H1 (cell line): ENCODE data around the gene ASTN2. TPM values are rescaled to one million over a fixed set of nuclear protein-coding genes. Genes with fewer than 3 reads are reported as not detected.
A peak's percentile ranks its signal among the peaks of the same experiment; 100 is the strongest.

ENCODE experiments used
- CTCF ChIA-PET: fragments of 300-600 bp; sonication (Branson Sonifier 250); formaldehyde crosslinking; loops from one replicate; lab custom pipeline; 2021; ENCODE audit not compliant: partially characterized antibody; lab: Charles Lee
- POLR2A ChIA-PET: fragments of 300-600 bp; sonication (Branson Sonifier 250); formaldehyde crosslinking; loops from one replicate; lab custom pipeline; 2021; ENCODE audit warnings: inconsistent platforms; ENCODE audit not compliant: partially characterized antibody; lab: Charles Lee
- DNase-seq, 2 experiments: peaks; one replicate each; pipeline versions ENCODE4 v3.0.0 to v3.0.0-alpha.2; 2010 to 2022; ENCODE audit warnings: low spot score in 2 of 2, low read depth in 1 of 2, mixed read lengths in 1 of 2
- FAIRE-seq: peaks from 2 replicates; lab custom pipeline; 2011; peaks lifted over from hg19 to GRCh38; lab: Jason Lieb, UNC
- H2AFZ ChIP-seq: 2 replicates; pipeline ENCODE4 v1.8.1; 2012; ENCODE audit warnings: low read length, inconsistent platforms
- H2AK5ac ChIP-seq: 2 replicates; pipeline ENCODE4 v1.6.1; 2013; ENCODE audit warnings: low read depth, low read length
- H2BK120ac ChIP-seq: replicated peaks from 2 replicates; pipeline ENCODE3; 2013; ENCODE audit warnings: low read depth, low read length, inconsistent platforms
- H2BK12ac ChIP-seq: 2 replicates; pipeline ENCODE4 v1.6.1; 2013; ENCODE audit warnings: low read depth, low read length
- H2BK15ac ChIP-seq: 2 replicates; pipeline ENCODE4 v1.6.1; 2013; ENCODE audit warnings: low read length
- H2BK20ac ChIP-seq: 2 replicates; pipeline ENCODE4 v1.6.1; 2013; ENCODE audit warnings: low read length
- H2BK5ac ChIP-seq: 2 replicates; pipeline ENCODE4 v1.6.1; 2013; ENCODE audit warnings: low read depth, low read length
- H3K14ac ChIP-seq: 2 replicates; pipeline ENCODE4 v1.6.1; 2013; ENCODE audit warnings: inconsistent platforms; ENCODE audit not compliant: insufficient read length
- H3K18ac ChIP-seq: 2 replicates; pipeline ENCODE4 v1.6.1; 2013; ENCODE audit warnings: low read length; ENCODE audit errors: extremely low read depth
- H3K23ac ChIP-seq: 2 replicates; pipeline ENCODE4 v1.6.1; 2013; ENCODE audit warnings: inconsistent platforms; ENCODE audit not compliant: insufficient read length
- H3K23me2 ChIP-seq: 2 replicates; pipeline ENCODE4 v1.6.1; 2013; ENCODE audit warnings: low read depth, low read length
- H3K27ac ChIP-seq: 2 replicates; pipeline ENCODE4 v1.6.1; 2011; ENCODE audit warnings: low read depth, low read length, inconsistent platforms
- H3K27me3 ChIP-seq, 4 experiments: replicated peaks in 1 of 4; 1 replicate in 1 of 4; 2 replicates in 3 of 4; pipeline versions ENCODE4 v1.6.1 to v1.8.1; 2011 to 2013; ENCODE audit warnings: low read length in 3 of 4, mild to moderate bottlenecking in 3 of 4, inconsistent platforms in 2 of 4, mixed read lengths in 2 of 4, moderate library complexity in 1 of 4; ENCODE audit not compliant: control insufficient read depth in 3 of 4, insufficient read depth in 3 of 4; ENCODE audit errors: extremely low read depth in 1 of 4
- H3K36me3 ChIP-seq, 4 experiments: 2 replicates each; pipeline versions ENCODE4 v1.6.1 to v1.8.1; 2011 to 2013; ENCODE audit warnings: mild to moderate bottlenecking in 4 of 4, low read length in 3 of 4, moderate library complexity in 2 of 4, control low read depth in 1 of 4, inconsistent platforms in 1 of 4; ENCODE audit not compliant: insufficient read depth in 4 of 4, control insufficient read depth in 2 of 4
- H3K4ac ChIP-seq: replicated peaks from 2 replicates; pipeline ENCODE3; 2013; ENCODE audit warnings: low read length, low read depth, mixed read lengths, inconsistent platforms; ENCODE audit not compliant: insufficient read length
- H3K4me1 ChIP-seq, 4 experiments: replicated peaks in 1 of 4; 1 replicate in 1 of 4; 2 replicates in 3 of 4; pipeline versions ENCODE4 v1.6.1 to v1.8.1; 2011 to 2013; ENCODE audit warnings: low read length in 3 of 4, inconsistent platforms in 2 of 4, mixed read lengths in 1 of 4; ENCODE audit not compliant: insufficient read depth in 4 of 4, control insufficient read depth in 3 of 4
- H3K4me2 ChIP-seq, 2 experiments: 2 replicates each; pipeline versions ENCODE4 v1.6.1 to v1.8.1; 2011 to 2013; ENCODE audit warnings: low read depth in 2 of 2, low read length in 2 of 2, control low read depth in 1 of 2, inconsistent platforms in 1 of 2, mild to moderate bottlenecking in 1 of 2; ENCODE audit not compliant: insufficient read depth in 1 of 2
- H3K4me3 ChIP-seq, 4 experiments: fragments of 200-600, 300-600 bp in 1 of 4; sonication (generic), shearing (Covaris generic), sonication (Bioruptor Twin) in 1 of 4; 2 replicates each; pipeline versions ENCODE4 v1.5.1 to v1.8.1; 2011 to 2016; ENCODE audit warnings: low read length in 4 of 4, low read depth in 3 of 4, control low read depth in 2 of 4, inconsistent platforms in 2 of 4, mild to moderate bottlenecking in 2 of 4, mixed read lengths in 1 of 4, moderate library complexity in 1 of 4; ENCODE audit not compliant: insufficient read depth in 2 of 4; ENCODE audit errors: extremely low read depth in 1 of 4
- H3K56ac ChIP-seq: replicated peaks from 2 replicates; pipeline ENCODE3; 2013; ENCODE audit warnings: low read depth, mild to moderate bottlenecking, mixed read lengths, low read length, inconsistent platforms; ENCODE audit not compliant: insufficient read length
- H3K79me1 ChIP-seq: 2 replicates; pipeline ENCODE4 v1.6.1; 2013; ENCODE audit warnings: low read depth, low read length, control low read depth
- H3K79me2 ChIP-seq, 2 experiments: 2 replicates each; pipeline versions ENCODE4 v1.6.1 to v1.8.1; 2012 to 2013; ENCODE audit warnings: low read length in 2 of 2, mild to moderate bottlenecking in 2 of 2, inconsistent platforms in 1 of 2; ENCODE audit not compliant: insufficient read depth in 2 of 2, control insufficient read depth in 1 of 2
- H3K9ac ChIP-seq, 4 experiments: replicated peaks in 1 of 4; 1 replicate in 1 of 4; 2 replicates in 3 of 4; pipeline versions ENCODE4 v1.6.1 to v1.8.1; 2011 to 2013; ENCODE audit warnings: low read depth in 3 of 4, low read length in 3 of 4, control low read depth in 2 of 4, mild to moderate bottlenecking in 2 of 4, moderate library complexity in 2 of 4, inconsistent platforms in 1 of 4; ENCODE audit errors: extremely low read depth in 1 of 4
- H3K9me3 ChIP-seq, 2 experiments: 2 replicates each; pipeline versions ENCODE4 v1.6.1 to v1.8.1; 2012 to 2013; ENCODE audit warnings: mild to moderate bottlenecking in 2 of 2, moderate library complexity in 2 of 2, control low read depth in 1 of 2, inconsistent platforms in 1 of 2, low read depth in 1 of 2, low read length in 1 of 2, mixed read lengths in 1 of 2; ENCODE audit not compliant: insufficient read depth in 2 of 2
- H4K20me1 ChIP-seq, 2 experiments: replicated peaks in 1 of 2; 2 replicates each; pipeline versions ENCODE3 to v1.8.1; 2011 to 2013; ENCODE audit warnings: inconsistent platforms in 2 of 2, low read length in 2 of 2, mild to moderate bottlenecking in 1 of 2; ENCODE audit not compliant: insufficient read depth in 2 of 2, control insufficient read depth in 1 of 2
- H4K5ac ChIP-seq: 2 replicates; pipeline ENCODE4 v1.6.1; 2013; ENCODE audit warnings: low read length, low read depth, mixed read lengths, inconsistent platforms; ENCODE audit not compliant: insufficient read length
- H4K8ac ChIP-seq: 2 replicates; pipeline ENCODE4 v1.8.0; 2013; ENCODE audit warnings: mild to moderate bottlenecking, moderate library complexity, low read length, inconsistent platforms; ENCODE audit not compliant: insufficient read depth; ENCODE audit errors: extremely low read depth
- H4K91ac ChIP-seq: replicated peaks from 2 replicates; pipeline ENCODE3; 2013; ENCODE audit warnings: low read length, mixed read lengths, inconsistent platforms; ENCODE audit not compliant: insufficient read length
- CEBPB ChIP-seq: IDR thresholded peaks from 2 replicates; pipeline ENCODE4 v1.6.1; 2012; ENCODE audit warnings: low read depth, low read length
- RAD21 ChIP-seq, 2 experiments: IDR thresholded peaks in 1 of 2; conservative IDR thresholded peaks in 1 of 2; 2 replicates each; pipeline ENCODE4 v1.6.1; 2011; ENCODE audit warnings: low read depth in 2 of 2, low read length in 2 of 2, improper control_type of control experiment in 1 of 2, inconsistent platforms in 1 of 2, mild to moderate bottlenecking in 1 of 2, moderate library complexity in 1 of 2
- WGBS, 2 experiments: shearing (Covaris generic) in 1 of 2; methylation state at CpG; one replicate each; pipeline versions ENCODE4 v1.1.6 to v1.1.7; 2013 to 2015; ENCODE audit warnings: low lambda C conversion rate in 2 of 2, mixed read lengths in 2 of 2, inconsistent platforms in 1 of 2, low coverage in 1 of 2, missing lambda C conversion rate in 1 of 2; ENCODE audit not compliant: insufficient replicate concordance in 2 of 2, insufficient coverage in 1 of 2, insufficient read length in 1 of 2; ENCODE audit errors: extremely low coverage in 1 of 2, missing lambda C conversion rate in 1 of 2; 5-methylcytosine and 5-hydroxymethylcytosine counted together
- polyA plus RNA-seq, 7 experiments: library from polyadenylated mRNA; depleted of rRNA in 3 of 7; stranded (reverse) in 5 of 7; unstranded in 2 of 7; fragments of >200 nt in 5 of 7; fragments of 200-250 nt in 2 of 7; gene quantifications; 1 replicate in 5 of 7; 2 replicates in 1 of 7; 4 replicates in 1 of 7; pipeline versions ENCODE4 v1.2.1 to v1.2.3, GENCODE V29; 2011 to 2013; ENCODE audit warnings: missing spikeins in 2 of 7, mixed read lengths in 2 of 7
- total RNA-seq: library from RNA; stranded (reverse); fragmentation: NEBNext Ultra II Directional; extraction: Animal tissue kit (Norgen Biotek cat#: 25700); gene quantifications from 2 replicates; pipeline ENCODE4 v1.2.1, GENCODE V29; 2021

The ASTN2 gene
- total and polyA plus RNA-seq, 2 of the 8 experiments (the other 6 are each of a cell fraction or from before 2014, with no cell fraction given), result 8.2 to 13.7 TPM

- no peak overlapping the region for H2BK120ac ChIP-seq
- no peaks in the 10 kb centered on the region for H3K9me3 ChIP-seq
- no peaks in the 10 kb centered on the region for H3K27me3 ChIP-seq
- H3K56ac ChIP-seq, result no peak overlapping the region
- H2BK5ac ChIP-seq, result no peak overlapping the region
- DNase-seq (no peak), FAIRE-seq (no peak)
- CTCF ChIA-PET, result interaction anchor here (0.9 to 2.0 kb wide), 2 partner anchors 13 to 21 kb away, joined by 3 to 5 read pairs; no protein-coding TSS in a partner anchor
- no peak overlapping the region for H4K8ac ChIP-seq
- TF ChIP-seq CEBPB, result peak; percentile 21; the same call in 1 of the 2 replicates
- TF ChIP-seq RAD21 (IDR thresholded peaks at IDR 0.05 in 1 of 2, conservative IDR thresholded peaks at IDR 0.05 in 1 of 2; ENCODE audit: low read depth in 2 of 2, low read length in 2 of 2), result no peak
- TF ChIP-seq, all 59 proteins: peak for 1
- no peak overlapping the region for H3K4me3 ChIP-seq
- H3K23ac ChIP-seq, result no peak overlapping the region
- no peak overlapping the region for H3K27ac ChIP-seq
- no peak overlapping the region for H4K5ac ChIP-seq
- no peak overlapping the region for H3K18ac ChIP-seq
- no peaks in the 10 kb centered on the region for H3K79me1 ChIP-seq
- no peaks in the 10 kb centered on the region for H3K23me2 ChIP-seq
- no peak overlapping the region for H3K4ac ChIP-seq
- H2AFZ ChIP-seq, result no peak overlapping the region
- H3K36me3 ChIP-seq, result no peaks in the 10 kb centered on the region
- no peak overlapping the region for H3K14ac ChIP-seq
- H4K20me1 ChIP-seq, result no peaks in the 10 kb centered on the region
- H3K4me2 ChIP-seq, result no peak overlapping the region
- H4K91ac ChIP-seq, result no peak overlapping the region
- H3K79me2 ChIP-seq, result no peaks in the 10 kb centered on the region
- POLR2A ChIA-PET, result no interaction called here
- WGBS, 2 experiments, result 100% methylated on average over 2 of the region's 2 CpGs; no CpG with 5 or more reads in 1 of the 2 experiments
- H2BK12ac ChIP-seq, result no peak overlapping the region
- H3K9ac ChIP-seq, result no peak overlapping the region
- no peak overlapping the region for H2BK20ac ChIP-seq
- no peak overlapping the region for H2BK15ac ChIP-seq
- peaks cover 0 to 4% (median 1%) of the 10 kb centered on the region in 4 experiments; a peak in 2 of 7 replicates for H3K4me1 ChIP-seq
- no peak overlapping the region for H2AK5ac ChIP-seq
Measured at GRCh38 chr9:117430813-117431212, 16.0 kb upstream of the ASTN2 start.
